GM18502 (cell line): ENCODE data around the gene E2F6.

ENCODE experiments used
- ATAC-seq: cut with Tn5 transposase; IDR thresholded peaks from one replicate; pipeline ENCODE4 v1.9.1; 2021; ENCODE audit warnings: mild to moderate bottlenecking; ENCODE audit not compliant: unreplicated experiment, poor library complexity

Gene E2F6

DNA sequence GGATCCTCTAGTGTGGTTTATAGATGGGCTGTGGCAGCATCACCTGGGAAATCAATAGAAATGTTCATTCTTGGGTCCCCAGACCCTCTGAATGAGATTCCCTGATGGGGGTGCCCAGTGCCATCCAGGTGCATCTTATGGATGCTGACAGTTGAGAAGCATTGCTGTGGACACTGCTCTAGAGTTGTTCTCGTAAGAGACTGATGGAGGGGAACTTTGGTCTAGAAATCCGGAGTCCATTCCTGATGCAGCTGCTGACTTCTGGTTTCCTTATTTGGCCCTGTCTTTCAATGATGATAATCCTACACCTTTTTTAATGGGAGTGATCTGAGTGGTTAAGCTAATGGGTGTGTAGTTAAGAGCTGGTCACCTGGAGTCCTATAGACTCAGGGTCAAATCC, 28.3 kb upstream of the E2F6 start:
- ATAC-seq = no peak

DNA sequence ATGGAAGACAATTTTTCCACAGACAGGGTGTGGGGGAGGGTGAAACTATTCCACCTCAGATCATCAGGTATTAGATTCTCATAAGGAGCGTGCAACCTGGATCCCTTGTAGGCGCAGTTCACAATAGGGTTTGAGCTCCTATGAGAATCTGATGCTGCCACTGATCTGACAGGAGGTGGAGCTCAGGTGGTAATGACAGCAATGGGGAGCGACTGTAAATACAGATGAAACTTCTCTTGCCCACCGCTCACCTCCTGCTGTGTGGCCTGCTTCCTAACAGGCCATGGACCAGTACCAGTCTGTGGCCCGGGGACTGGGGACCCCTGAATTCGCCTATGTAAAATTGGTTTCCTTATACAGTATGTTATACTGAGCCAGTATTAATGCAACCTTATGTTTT, 27.3 kb upstream of the E2F6 start:
- ATAC-seq = no peak

GRCh38 chr2:11492720-11493119, 26.8 kb upstream of the E2F6 start:
- no peak for ATAC-seq

DNA sequence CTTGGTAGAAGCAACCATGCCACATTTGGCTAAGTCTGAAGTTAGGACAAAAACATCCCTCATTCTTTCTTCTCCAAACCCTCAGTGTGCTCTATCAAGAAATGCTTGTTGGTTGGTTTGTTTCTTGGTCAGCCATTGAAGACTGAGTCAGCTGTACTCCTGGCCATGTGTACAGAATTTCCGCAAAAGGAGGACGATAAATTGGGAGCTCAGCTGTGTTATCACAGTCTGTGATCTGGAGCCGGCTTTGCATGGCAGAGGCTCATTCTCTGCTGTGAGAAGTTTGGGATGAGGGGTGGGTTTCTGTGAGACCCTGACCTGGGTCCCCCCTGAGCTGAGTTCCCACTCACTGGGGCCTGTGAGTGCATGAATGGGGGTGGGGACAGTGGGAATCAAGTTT, 26.3 kb upstream of the E2F6 start:
- ATAC-seq = no peak

GRCh38 chr2:11491348-11491933, 25.5 kb upstream of the E2F6 start:
- no peak for ATAC-seq

GRCh38 chr2:11490194-11490593, 24.2 kb upstream of the E2F6 start:
- ATAC-seq = no peak

DNA sequence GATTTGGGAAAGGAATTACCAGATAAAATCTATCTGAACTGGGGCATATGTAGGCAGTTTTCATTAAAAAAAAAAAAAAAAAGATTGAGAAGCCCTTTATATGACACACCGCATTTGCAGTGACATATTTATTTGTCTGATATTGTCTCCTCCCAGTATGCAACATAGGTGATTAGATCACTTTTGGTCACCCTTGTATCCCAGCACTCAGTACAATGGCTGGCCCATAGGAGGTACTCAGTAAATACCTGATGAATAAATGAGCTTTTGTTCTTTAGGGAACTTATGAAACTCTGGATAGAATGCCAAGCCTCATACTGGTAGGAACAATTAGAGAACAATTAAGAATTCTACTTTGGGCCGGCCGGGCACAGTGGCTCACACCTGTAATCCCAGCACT, 22.8 kb upstream of the E2F6 start:
- no peak for ATAC-seq

DNA sequence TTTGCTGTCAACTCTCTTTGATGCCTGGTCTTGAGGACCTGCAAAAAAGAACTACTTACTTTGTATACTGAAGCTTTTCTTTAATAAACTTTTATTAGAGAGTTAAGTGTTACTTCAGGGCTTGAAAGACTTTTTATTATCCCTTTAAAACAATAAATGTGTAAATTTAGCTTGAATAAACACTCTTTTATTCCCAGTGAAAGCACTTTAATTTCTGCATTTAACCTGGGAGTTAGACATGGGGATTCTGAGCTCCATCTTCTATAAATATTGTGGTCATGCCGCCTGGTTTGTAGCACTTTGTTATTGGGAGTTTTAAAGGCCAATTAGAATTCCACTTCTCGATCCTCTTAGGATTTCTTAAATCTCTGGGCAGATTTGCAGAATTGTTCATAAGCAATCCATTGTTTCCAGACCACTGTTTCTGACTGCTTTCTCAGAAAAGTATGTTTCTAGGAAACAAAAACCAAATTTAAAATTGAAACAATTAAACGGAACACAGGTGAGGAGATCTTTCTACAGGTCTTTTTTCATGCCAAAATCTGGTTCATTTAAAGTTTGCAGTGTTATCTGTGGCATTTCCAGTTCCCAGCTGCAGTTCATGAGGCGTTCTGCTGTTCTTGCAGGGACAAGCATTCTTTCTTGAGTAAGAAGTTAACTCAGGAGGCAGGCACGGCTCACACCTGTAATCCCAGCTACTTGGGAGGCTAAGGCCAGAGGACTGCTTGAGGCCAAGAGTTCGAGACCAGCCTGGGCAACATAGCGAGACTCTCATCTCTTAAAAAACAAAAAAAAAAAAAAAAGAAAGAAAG, 18.1 kb upstream of the E2F6 start:
- ATAC-seq = no peak

DNA sequence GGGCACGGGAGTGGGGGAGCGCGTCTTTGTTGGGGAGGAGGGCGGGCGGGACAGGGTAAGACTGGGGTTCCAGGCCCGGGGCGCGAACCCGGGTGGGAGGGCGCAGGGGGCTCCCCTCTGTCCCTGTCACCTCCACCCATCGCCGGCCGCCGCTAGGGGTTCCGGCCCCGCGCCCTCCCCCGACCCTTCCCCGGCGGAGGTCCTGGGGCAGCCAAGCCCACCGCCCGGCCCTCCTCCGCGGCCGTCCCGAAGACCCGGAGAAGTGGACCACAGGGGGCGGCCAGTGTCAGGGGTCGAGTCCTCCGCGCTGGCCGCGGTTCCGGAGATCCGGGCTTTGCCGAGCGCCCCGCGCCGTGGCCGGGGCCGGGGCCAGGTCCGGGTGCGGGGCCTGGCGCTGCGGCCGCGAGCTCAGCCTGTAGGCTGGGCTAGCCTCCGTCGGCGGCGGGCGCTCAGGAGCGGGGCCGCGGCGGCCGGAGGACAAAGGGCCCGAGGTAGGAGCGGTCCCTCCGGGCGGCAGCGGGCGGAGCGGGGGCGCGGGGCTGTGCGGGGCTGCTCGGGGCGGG, 16.6 kb upstream of the E2F6 start:
- no peak for ATAC-seq

DNA sequence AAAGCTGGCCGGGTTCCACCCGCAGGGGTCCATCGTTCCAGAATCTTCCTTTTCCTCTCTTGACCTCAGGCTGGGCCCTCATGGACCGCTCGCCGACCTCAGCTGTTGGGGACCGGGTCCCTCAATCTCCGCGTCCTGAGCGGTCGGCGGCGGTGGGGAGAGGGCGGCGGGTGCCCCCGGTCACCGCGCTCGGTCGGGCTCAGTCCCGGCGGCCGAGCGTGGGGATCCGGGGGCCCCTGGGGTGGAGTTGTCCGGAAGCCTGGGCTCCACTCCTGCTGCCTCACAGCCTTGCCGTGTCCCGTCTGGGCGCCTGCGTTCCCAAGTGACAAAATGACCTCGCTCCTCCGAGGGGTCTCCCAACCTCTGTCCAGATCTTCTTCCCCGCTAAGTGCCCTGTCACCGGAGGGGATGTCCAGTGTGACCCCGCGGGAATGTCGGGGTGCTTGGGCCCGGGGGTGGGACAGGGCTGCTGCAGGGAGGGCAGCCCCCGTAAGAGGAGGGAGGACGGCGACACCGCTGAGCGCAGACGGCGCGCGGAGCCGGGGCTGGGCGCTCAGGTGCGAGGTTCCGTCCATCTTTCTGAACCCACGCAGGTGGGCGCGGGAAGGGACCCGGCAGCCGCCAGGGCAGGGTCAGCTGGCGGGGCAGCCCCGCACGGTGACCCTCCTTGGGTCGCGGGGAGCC, 16.0 kb upstream of the E2F6 start:
- no peak for ATAC-seq

- ATAC-seq = no peak
These were observed 15.4 kb upstream of the E2F6 start for GRCh38 chr2:11481426-11481788.

- ATAC-seq = no peak
These were observed 14.9 kb upstream of the E2F6 start for GRCh38 chr2:11480859-11481258.

- ATAC-seq = no peak
These were observed 14.4 kb upstream of the E2F6 start for GRCh38 chr2:11480406-11480805.

- ATAC-seq = no peak
These were observed 13.1 kb upstream of the E2F6 start for GRCh38 chr2:11478899-11479605.

GRCh38 chr2:11477994-11478393, 12.0 kb upstream of the E2F6 start:
- peak; percentile 69 for ATAC-seq

- ATAC-seq = no peak
These were observed 7.9 kb upstream of the E2F6 start for GRCh38 chr2:11473659-11474433.

- ATAC-seq = no peak
These were observed 1.8 kb upstream of the E2F6 start for GRCh38 chr2:11467749-11468148.

- no peak for ATAC-seq
These were observed 1.2 kb upstream of the E2F6 start for GRCh38 chr2:11467129-11467649.

DNA sequence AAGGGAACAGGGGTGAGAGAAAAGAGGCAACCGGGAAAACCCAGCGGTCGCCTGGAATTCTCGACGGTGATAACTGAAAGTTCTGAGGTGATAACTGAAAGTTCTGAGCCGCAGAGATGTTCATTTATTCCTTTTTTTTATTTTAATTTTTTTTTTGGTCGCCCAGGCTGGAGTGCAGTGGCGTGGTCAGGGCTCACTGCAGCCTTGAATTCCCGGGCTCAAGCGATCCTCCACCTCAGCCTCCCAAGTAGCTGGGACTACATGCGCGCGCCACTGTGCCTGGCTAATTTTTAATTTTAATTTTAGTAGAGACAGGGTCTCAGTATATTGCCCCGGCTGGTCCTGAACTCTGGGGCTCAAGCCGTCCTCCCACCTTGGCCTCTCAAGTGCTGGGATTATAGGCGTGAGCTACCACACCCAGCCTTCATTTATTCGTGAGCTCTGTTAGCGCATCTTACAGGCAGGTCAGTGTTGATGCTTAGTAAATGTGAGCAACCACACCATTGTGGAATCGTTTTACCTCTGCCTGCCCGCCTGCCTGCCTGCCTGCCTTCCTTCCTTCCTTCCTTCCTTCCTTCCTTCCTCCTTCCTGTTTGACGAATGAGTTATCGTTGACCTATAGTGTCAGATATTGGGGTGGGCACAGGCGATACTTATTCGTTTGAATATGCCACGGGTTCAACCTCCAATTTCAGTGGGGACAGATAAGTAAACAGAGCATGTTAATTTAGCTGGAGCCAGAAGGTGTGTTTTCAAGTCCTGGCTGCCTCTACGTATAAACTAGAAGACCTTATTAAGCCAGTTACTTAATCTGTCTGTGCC, 557 bp upstream of the E2F6 start:
- peak; percentile 35 for ATAC-seq
